ENCODE measurements around the gene B3GALT4.

Gene B3GALT4

GRCh38 chr6:33313709-33314514, 37.0 kb downstream of the B3GALT4 start, which contains the start of gene TAPBP:
Gene TAPBP (minus strand): TSS chr6:33314078. CDS start chr6:33314041, 37 bp downstream.
- DNase-seq (ENCODE audit: low read depth) = no peak
- H3K4me3 ChIP-seq (ENCODE audit: low read length) = peak within 1 kb of the TSS; percentile 91
- TF ChIP-seq CTCF (conservative IDR thresholded peaks at IDR 0.05; ENCODE audit: low read depth, low read length) = no peak

- TF ChIP-seq CTCF (conservative IDR thresholded peaks at IDR 0.05; ENCODE audit: low read depth, low read length) = no peak
- DNase-seq (ENCODE audit: low read depth) = no peak
- peak overlapping the region; percentile 91 for H3K4me3 ChIP-seq (ENCODE audit: low read length)
Observed at GRCh38 chr6:33314515-33314942, 37.6 kb downstream of the B3GALT4 start.

GRCh38 chr6:33314943-33315792, 38.2 kb downstream of the B3GALT4 start:
- no peak for DNase-seq (ENCODE audit: low read depth)
- no peak overlapping the region for H3K4me3 ChIP-seq (ENCODE audit: low read length)
- TF ChIP-seq CTCF (conservative IDR thresholded peaks at IDR 0.05; ENCODE audit: low read depth, low read length) = no peak

- no peak for TF ChIP-seq CTCF (conservative IDR thresholded peaks at IDR 0.05; ENCODE audit: low read depth, low read length)
- DNase-seq (ENCODE audit: low read depth) = no peak
Observed at GRCh38 chr6:33315793-33316602, 39.1 kb downstream of the B3GALT4 start.

GRCh38 chr6:33316603-33317418, 39.9 kb downstream of the B3GALT4 start:
- DNase-seq (ENCODE audit: low read depth) = no peak
- peak overlapping the region; percentile 75 for H3K4me3 ChIP-seq (ENCODE audit: low read length)

More at GRCh38 chr6:33315793-33316602, 39.1 kb downstream of the B3GALT4 start:
- H3K4me3 ChIP-seq (ENCODE audit: low read length) = no peak overlapping the region

More at GRCh38 chr6:33316603-33317418, 39.9 kb downstream of the B3GALT4 start:
- TF ChIP-seq CTCF (conservative IDR thresholded peaks at IDR 0.05; ENCODE audit: low read depth, low read length) = no peak
